Tibial artery (tissue), 4 donors: ENCODE measurements around the gene GNB3.

ENCODE experiments used
- DNase-seq, 2 donors: peaks; one replicate each; pipeline ENCODE4 v3.0.0-alpha.2; 2019
- H3K27ac ChIP-seq, 2 donors: fragments of 200-600 bp; sonication (generic) in 1 of 2; 1 replicate in 1 of 2; 2 replicates in 1 of 2; pipeline ENCODE4 v1.5.1; 2018 to 2019; ENCODE audit warnings: mild to moderate bottlenecking in 1 of 2
- H3K27me3 ChIP-seq, 2 donors: fragments of 200-600 bp; sonication (generic) in 1 of 2; one replicate each; pipeline versions ENCODE4 v1.5.1 to v1.6.0; 2016 to 2019
- H3K36me3 ChIP-seq, 3 donors: fragments of 200-600 bp; sonication (generic) in 2 of 3; one replicate each; pipeline ENCODE4 v1.5.1; 2016 to 2019; ENCODE audit warnings: mild to moderate bottlenecking in 2 of 3
- H3K4me1 ChIP-seq, 4 donors: fragments of 200-600 bp; sonication (generic) in 2 of 4; 1 replicate in 3 of 4; 2 replicates in 1 of 4; pipeline ENCODE4 v1.5.1; 2016 to 2019
- H3K4me3 ChIP-seq, 2 donors: fragments of 200-600 bp; sonication (generic) in 1 of 2; 1 replicate in 1 of 2; 2 replicates in 1 of 2; pipeline ENCODE4 v1.5.1; 2018 to 2019; ENCODE audit warnings: mild to moderate bottlenecking in 2 of 2
- H3K9me3 ChIP-seq, 3 donors: fragments of 200-600 bp; sonication (generic) in 1 of 3; one replicate each; pipeline ENCODE4 v1.5.1; 2016 to 2019
- intact Hi-C: fragments of 100-400 bp; cut with DNase I; formaldehyde crosslinking; loops from one replicate; pipeline ENCODE4 v1.15.0; 2023; ENCODE audit warnings: low total_unique reads
- TF ChIP-seq, protein P1 (sequence below), 2 experiments: fragments of 200-600 bp in 1 of 2; fragments of 450-650 bp in 1 of 2; IDR thresholded peaks; one replicate each; pipeline ENCODE4 v1.5.1; 2017 to 2019; ENCODE audit warnings: antibody characterized with exemption in 2 of 2, mild to moderate bottlenecking in 1 of 2, moderate library complexity in 1 of 2

The GNB3 gene

DNA sequence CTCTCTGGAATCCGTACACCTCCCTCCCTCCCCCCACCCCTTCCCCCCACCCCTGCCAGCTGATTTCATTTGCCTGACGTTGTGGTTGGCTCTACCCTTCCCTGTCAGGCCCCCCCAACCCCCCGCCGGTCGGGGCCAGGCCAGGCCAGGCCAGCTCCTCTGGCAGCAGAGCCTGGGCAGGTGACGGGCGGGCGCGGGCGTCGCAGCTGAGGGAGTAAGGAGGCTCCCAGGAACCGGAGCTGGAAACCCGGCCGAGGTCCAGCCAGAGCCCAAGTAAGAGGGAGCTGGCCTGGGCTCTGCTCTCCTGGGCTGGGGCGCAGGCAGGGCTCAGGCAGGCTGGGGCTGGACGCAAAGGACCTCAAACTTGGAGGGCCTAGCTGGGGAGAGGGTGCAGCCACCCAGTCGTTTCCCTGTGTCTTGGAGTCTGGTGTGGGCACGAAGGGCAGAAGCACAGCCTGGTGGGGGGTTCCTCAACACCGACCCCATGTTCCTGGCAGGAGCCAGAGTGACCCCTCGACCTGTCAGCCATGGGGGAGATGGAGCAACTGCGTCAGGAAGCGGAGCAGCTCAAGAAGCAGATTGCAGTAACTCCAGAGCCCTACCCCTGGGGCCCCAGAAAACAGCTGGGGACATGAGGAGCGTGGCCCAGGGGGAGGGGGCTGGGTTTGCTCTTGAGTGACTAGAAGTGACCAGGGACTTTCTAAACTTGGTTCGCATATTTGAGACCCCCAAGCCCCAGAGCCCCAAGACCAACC lies at the start of gene GNB3:
GNB3 (plus strand) TSS at position 165 of the 755 bp plus-strand sequence; CDS start at position 528, 363 bp downstream.
- peaks cover 24 to 85% (median 55%) of the 10 kb centered on the region in 3 donors for H3K36me3 ChIP-seq
- TF ChIP-seq, protein P1, sequence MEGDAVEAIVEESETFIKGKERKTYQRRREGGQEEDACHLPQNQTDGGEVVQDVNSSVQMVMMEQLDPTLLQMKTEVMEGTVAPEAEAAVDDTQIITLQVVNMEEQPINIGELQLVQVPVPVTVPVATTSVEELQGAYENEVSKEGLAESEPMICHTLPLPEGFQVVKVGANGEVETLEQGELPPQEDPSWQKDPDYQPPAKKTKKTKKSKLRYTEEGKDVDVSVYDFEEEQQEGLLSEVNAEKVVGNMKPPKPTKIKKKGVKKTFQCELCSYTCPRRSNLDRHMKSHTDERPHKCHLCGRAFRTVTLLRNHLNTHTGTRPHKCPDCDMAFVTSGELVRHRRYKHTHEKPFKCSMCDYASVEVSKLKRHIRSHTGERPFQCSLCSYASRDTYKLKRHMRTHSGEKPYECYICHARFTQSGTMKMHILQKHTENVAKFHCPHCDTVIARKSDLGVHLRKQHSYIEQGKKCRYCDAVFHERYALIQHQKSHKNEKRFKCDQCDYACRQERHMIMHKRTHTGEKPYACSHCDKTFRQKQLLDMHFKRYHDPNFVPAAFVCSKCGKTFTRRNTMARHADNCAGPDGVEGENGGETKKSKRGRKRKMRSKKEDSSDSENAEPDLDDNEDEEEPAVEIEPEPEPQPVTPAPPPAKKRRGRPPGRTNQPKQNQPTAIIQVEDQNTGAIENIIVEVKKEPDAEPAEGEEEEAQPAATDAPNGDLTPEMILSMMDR (IDR thresholded peaks at IDR 0.05), result no peak
- H3K27me3 ChIP-seq, result no peaks in the 10 kb centered on the region
- DNase-seq, result no peak
- H3K4me1 ChIP-seq, result no peaks in the 10 kb centered on the region
- H3K4me3 ChIP-seq, result no peak within 1 kb of the TSS
- intact Hi-C loops, result no loop called here
- H3K27ac ChIP-seq, result no peak within 1 kb of the TSS
- H3K9me3 ChIP-seq, result no peaks in the 10 kb centered on the region

- no peak overlapping the region for H3K27ac ChIP-seq
- DNase-seq, result no peak
- intact Hi-C loops, result no loop called here
- peaks cover 0 to 8% of the 10 kb centered on the region in 2 donors for H3K27me3 ChIP-seq
- no peaks in the 10 kb centered on the region for H3K4me1 ChIP-seq
- TF ChIP-seq, protein P1 (IDR thresholded peaks at IDR 0.05), result no peak
- no peak overlapping the region for H3K4me3 ChIP-seq
- no peaks in the 10 kb centered on the region for H3K9me3 ChIP-seq
- no peaks in the 10 kb centered on the region for H3K36me3 ChIP-seq
Observed at GRCh38 chr12:6791931-6792520, 48.7 kb upstream of the GNB3 start.

- TF ChIP-seq, protein P1 (IDR thresholded peaks at IDR 0.05), result no peak
- Histone ChIP-seq H3K27ac (no peak overlapping the region), H3K36me3 (no peaks in the 10 kb centered on the region), H3K4me3 (no peak overlapping the region), H3K9me3 (no peaks in the 10 kb centered on the region), H3K27me3 (peaks cover 0 to 8% of the 10 kb centered on the region in 2 donors), H3K4me1 (no peaks in the 10 kb centered on the region)
- DNase-seq, result peak; percentile 53 to 73
- intact Hi-C loops, result no loop called here
Observed at GRCh38 chr12:6792522-6793201, 48.1 kb upstream of the GNB3 start.

DNA sequence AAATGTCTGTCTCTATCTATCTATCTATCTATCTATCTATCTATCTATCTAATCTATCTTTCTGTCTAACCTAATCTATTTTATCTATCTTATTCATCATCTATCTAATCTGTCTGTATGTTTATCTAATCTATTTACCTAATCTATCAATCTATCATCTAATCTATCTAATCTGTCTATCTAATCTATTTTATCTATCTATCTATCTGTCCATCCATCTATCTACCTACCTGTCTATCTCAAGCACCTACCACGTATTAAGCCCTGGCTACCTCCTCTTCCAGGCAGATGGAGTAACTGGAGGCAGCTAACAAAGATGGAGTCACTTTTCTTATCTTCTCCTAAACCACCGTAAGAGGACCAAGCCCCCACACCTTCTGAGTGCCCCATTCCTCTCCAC lies 45.6 kb upstream of the GNB3 start:
- TF ChIP-seq, protein P1 (IDR thresholded peaks at IDR 0.05), result no peak
- Histone ChIP-seq H3K27ac (no peak overlapping the region), H3K4me3 (no peak overlapping the region), H3K27me3 (peaks cover 0 to 8% of the 10 kb centered on the region in 2 donors), H3K9me3 (no peaks in the 10 kb centered on the region), H3K4me1 (no peaks in the 10 kb centered on the region), H3K36me3 (no peaks in the 10 kb centered on the region)
- DNase-seq, result no peak
- intact Hi-C loops, result no loop called here

DNA sequence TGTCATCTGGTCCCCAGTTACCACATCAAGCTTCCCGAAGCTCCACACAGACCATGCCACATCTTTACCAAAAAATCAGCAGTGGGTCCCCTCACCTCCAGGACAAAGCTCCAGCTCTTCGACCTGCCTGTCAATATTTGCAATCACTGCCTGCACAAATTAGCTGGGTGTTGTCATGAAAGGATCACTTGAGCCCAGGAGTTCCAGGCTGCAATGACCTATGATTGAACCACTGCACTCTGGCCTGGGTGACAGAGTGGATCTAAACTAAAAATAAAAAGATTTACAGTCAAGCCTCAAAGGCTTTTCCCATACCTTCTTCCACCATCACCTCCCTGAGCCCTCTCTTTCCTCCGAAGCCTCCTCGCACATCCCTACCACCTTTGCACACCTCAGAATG lies 44.1 kb upstream of the GNB3 start:
- H3K4me1 ChIP-seq, result no peaks in the 10 kb centered on the region
- DNase-seq, result no peak
- intact Hi-C loops, result no loop called here

More for the DNA sequence above, 44.1 kb upstream of the GNB3 start:
- Histone ChIP-seq H3K4me3 (no peak overlapping the region), H3K27ac (no peak overlapping the region), H3K27me3 (peaks cover 0 to 8% of the 10 kb centered on the region in 2 donors), H3K9me3 (no peaks in the 10 kb centered on the region), H3K36me3 (no peaks in the 10 kb centered on the region)
- TF ChIP-seq, protein P1 (IDR thresholded peaks at IDR 0.05), result no peak
